SKM-1 (cell line): Measurements from ENCODE around the gene C10orf71.

Source experiments
- DNase-seq: peaks from one replicate; lab custom pipeline; 2025; ENCODE audit not compliant: unreplicated experiment; lab: John Stamatoyannopoulos, UW

Gene C10orf71

DNA sequence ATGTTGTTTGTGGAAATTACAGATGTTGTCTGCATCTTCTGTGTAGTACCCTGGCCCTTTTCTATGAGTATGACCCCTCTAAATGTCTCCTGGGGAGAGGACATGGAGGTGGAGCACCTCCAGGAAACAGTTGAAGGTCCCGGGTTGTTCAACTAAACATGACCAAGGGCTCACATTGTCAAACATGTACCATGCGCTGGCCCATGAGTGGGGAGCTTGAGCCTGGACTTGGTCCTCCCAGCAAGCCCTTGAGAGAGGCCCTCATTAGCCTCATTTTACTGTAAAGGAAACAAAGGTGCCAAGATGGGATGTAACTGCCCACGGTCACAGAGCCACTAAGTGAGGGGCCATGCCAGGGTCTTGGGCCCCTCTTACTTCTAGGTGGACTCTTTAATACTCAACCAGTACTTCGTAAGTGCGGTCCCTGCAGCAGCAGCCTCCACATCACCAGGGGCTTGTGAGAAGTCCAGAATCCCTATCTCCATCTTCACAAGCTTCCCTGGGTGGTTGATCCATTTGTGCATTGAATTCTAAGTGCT lies 31.2 kb downstream of the C10orf71 start:
- DNase-seq, result no peak

DNA sequence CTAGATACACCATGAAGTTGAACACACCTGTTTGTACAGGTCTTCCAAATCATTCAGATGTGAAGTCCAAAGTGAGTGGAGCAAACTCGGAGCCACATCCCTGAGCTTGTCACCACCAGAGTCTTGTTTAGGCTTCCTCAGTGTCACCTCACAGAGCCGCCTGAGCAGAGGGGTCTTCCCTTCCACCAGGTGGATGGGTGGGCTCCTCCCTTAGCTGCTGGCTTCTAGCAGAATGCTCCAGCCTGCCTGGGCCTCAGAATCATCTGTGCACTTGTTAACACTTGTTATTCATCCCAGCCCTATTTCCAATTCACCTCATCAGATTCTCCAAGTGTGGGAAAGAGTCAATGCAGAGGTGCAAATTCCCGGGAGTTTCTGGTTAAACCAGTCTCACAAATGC lies 32.5 kb downstream of the C10orf71 start:
- no peak for DNase-seq

DNA sequence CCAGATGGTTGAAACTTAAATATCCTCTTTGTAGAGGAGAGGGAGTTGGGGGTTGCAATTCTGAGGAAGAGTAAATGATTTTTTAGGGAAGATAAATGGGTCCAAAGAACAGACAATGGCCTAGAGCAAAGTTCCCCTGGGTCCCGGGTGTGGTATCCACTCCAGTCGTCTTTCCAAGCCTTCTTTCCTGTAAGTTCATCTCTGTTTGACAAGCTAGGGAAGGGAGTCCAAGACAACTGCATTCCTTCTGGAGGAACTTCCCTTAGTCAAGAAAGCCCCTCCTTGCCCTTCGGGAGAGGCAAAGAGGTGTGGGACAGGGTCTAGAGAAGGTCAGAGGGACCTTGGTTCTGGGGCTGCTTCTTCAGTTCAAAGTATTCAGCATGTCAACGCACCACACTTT lies 33.4 kb downstream of the C10orf71 start:
- DNase-seq, result no peak

DNA sequence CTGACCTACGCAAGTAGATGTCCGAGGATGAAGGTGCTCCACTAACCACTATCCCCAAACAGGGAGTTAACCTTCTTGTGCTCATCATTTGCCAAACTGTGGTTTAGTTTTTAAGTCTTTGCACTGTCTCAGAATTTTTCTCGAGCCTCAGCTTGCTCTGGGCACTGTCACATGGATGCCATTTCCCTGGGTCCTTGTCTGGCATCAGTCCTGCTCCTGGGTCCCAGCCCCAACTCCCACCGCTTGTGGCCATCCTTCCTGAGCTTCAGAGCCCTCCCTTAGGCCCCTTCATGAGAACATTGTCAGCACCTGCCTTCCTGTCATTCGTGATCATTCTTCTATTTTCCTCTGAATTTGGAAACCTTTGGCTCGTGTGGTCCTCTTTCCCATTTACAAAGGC lies 33.8 kb downstream of the C10orf71 start:
- no peak for DNase-seq

DNA sequence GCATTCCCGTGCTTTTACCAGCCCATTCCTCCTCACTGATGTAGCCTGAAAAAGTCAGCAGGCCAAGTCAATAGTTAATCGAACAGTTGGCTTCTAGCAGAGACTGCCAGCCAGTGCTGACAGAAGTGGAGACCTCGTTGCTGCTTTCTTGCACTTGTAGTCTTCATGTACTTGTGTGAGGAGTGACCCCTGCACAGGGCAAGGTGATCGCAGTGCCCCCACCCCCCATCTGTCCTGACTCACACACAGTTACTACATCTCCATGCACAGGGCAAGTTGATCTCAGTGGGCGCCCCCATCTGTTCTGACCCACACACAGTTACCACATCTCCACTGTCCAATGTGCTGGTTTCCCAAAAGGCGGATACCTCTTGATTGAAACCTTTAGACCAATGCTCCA lies 34.2 kb downstream of the C10orf71 start:
- no peak for DNase-seq

DNA sequence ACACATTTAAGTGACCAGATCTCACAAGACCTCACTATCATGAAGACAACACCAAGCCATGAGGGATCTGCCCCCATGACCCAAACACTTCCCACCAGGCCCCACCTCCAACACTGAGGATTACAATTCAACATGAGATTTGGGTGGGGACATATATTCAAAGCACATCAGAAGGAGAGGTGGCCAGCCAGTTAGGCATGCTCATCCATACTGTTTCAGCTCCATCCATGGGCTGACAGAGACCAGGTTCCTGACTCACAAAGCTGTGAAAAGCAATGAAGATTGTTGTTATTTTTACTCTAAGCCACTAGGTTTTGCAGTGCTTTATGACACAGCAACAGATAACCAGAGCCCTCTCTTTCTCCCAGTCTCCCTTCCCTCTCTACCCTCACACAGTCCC lies 36.0 kb downstream of the C10orf71 start:
- DNase-seq, result no peak

DNA sequence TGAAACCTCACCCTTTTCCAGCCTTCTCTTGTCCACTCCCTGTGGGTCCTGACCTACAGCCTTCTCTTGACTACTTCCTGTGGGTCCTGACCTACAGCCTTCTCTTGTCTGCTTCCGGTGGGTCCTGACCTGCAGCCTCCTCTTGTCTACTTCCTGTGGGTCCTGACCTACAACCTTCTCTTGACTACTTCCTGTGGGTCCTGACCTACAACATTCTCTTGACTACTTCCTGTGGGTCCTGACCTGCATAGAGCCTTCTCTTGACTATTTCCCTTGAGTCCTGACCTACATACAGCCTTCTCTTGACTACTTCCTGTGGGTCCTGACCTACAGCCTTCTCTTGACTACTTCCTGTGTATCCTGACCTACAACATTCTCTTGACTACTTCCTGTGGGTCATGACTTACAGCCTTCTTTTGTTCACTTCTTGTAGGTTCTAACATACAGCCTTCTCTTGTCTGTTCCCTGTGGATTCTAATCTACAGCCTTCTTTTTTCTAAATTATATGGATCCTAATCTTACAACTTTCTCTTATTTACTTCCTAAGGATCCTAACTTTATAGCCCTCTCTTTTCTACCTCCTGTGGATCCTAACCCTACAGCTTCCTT lies 36.5 kb downstream of the C10orf71 start:
- no peak for DNase-seq

DNA sequence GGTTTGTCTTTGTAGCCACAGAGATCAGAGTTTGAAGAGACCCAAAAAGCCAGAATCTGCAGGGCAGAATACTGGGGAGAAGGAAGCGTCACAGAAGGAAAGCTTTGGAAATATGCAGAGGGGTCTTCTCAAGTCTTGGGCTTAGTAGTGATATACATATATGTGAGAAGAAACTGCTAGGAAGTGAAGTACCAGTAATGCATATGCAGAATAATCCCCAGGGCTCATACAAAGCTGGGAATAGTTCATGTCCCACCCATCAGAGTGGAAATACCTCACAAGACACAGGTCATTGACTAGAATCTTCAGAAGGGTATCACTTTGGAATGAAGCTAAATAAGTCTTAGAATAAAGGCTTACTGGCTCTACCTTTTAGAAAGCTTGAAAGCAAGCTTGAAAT lies 39.6 kb downstream of the C10orf71 start:
- no peak for DNase-seq

DNA sequence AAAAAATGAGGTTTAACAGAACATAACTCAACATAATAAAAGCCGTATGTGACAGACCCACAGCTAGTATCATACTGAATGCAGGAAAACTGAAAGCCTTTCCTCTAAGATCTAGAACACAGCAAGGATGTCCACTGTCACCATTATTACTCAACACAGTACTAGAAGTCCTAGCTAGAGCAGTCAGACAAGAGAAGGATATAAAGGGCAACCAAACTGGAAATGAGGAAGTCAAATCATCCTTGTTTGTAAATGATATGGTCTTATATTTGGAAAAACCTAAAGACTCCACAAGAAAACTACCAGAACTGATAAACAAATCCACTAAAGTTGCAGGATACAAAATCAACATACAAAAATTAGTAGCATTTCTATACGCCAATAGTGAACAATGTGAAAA lies 45.9 kb downstream of the C10orf71 start:
- DNase-seq, result no peak

DNA sequence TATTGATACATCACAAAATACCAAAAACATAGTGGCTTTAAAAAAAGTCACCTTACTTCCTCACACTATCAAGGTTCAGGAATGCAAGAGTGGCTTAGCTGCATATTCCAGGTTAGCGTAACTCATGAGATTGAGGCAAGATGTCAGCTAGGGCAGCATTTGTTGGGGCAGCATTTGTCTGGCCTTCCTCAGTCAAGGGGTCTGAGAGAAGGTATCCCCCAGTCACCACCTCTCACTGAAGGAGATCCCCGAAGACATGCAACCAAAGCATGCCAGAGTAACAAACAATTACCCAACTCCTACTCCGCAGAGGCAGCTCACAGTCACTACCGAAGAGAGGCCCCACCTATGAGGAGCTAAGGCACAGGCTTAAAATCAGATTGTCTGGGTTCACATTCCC lies 48.4 kb downstream of the C10orf71 start:
- no peak for DNase-seq

DNA sequence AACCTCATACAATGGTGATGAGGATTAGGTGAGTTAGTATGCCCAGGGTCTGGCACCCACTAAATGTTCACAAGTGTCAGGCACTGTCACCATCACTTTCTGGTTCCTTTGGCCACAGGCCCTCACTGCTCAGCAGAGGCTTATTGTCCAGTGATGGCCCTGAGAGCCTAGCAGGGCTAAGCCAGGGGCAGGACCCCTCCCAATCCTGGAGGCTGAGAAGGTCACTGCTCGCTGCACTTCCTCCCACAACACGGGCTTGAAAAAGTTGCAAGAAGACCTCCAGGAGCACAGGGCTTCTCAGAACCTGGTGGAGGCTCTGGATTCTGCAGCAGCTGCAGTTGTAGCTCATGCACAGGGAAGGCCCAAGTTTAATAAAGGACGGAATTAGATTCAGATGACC lies 48.9 kb downstream of the C10orf71 start:
- DNase-seq, result no peak

DNA sequence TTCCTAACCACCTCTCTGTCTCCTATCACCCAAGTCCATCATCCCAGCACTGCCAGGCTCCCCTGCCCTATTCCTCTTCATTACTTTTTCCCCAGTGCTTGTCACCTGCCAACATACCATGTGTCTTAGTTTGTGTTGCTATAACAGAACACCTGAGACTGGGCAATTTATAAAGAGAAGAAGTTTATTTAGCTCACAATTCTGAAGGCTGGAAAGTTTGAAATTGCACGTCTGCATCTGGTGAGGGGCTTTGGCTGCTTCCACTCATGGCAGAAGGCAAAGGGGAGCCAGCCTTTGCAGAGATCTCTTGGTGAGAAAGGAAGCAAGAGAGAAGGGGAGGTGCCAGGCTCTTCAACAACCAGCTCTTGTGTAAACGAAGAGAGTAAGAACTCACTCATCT lies 49.6 kb downstream of the C10orf71 start:
- no peak for DNase-seq

DNA sequence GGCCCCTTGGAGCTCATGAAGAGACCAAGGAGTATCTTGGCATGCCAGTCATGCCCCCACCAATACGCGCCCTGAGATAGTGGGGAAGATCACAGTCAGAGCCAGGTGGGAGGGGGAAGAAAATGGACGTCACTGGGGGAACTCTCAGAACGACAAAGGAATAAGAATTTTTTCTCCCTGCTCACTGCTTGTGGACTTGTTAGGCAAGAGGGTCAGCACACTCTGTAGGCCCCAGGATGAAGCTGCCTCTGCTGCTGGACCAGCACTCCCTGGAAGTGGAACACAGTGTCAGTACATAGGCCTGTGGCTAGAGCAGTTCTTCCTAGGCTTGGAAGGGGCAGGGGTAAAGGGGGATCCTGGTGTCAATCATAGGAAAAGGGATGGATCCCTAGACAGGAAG lies 50.4 kb downstream of the C10orf71 start:
- DNase-seq, result no peak

DNA sequence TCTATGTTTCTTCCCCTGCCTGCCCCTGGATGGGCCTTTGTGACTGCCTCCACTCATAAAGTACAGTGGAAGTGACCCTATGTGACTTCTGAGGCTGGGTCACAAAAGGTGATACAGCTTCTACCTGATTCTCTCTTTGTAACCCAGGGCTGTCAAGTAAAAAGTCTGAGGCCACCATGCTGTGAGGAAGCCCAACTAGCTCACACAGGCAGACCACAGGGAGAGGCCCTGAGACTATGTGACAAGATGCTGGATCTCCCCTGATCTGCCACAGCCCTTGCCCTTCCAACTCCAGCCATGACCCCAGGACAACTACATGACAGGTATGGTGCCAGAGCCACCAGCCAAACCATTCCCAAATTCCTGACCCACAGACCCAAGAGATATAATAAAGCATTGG lies 51.2 kb downstream of the C10orf71 start:
- no peak for DNase-seq

DNA sequence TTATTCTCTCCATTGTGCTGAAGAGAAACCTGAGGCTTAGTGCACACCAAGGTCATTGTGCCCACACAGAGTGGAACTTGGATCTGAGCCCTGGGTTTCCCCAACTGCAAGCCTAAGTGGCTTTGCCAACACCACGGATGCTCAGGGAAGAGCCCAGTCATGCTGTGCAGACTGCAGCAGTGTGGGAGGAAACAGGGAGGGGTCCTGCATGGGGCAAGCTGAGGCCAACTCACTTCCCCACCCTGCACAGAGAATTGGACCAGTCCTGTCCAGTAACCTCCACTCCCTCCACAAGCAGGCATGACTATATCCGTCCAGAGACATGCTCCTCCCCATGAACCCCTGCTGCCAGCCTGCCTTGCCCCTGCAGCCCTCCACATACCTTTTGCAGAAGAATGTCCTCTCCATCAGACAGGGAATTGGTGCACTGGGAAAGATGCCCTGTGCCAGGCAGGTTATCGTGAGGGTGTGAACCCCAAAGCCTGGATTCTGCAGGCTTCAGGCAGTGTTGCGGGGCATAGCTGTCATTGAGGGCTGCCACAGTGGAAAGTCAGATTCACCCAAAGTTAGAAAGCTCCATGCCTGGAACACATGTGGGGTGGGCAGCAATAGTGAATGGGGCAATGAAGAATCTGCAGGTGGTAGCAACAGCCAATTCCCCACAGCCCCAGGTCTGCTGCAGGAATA lies 52.0 kb downstream of the C10orf71 start:
- DNase-seq, result no peak

DNA sequence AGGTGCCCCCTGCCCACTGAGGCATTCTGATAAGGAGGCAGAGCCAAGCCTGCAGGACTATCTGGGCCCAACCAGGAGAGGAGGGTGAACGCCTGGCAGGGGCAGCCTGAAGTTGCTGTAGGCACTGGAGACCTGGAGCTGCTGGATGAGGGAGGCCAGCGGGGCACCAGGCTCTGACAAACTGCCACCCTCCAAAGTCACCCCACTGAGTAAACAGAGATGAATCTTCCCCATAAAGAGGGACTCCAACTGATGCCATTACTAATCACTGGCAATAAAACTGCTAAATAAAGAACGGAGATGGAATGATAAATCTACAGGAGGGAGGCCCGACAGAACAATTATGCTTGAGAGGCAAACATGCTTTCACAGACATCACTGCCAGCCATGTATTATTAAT lies 52.7 kb downstream of the C10orf71 start:
- no peak for DNase-seq

DNA sequence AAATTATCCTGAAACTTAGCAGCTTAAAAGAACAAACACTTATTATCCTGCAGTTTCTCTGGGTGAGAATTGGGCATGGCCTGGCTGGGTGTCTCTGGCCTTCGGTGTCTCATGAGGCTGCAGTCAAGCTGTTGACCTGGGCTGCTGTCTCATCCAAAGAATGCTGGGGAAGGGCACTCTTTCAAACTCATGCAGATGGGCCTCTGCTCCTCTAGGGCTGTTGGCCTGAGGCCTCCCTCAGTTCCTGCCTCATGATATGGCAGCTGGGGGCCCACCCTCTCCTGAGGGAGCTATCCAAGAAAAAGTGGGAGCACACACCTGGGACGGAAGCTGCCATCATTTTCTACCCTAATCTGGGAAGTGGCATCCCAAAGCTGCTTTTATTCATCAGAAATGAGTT lies 53.4 kb downstream of the C10orf71 start:
- DNase-seq, result no peak

DNA sequence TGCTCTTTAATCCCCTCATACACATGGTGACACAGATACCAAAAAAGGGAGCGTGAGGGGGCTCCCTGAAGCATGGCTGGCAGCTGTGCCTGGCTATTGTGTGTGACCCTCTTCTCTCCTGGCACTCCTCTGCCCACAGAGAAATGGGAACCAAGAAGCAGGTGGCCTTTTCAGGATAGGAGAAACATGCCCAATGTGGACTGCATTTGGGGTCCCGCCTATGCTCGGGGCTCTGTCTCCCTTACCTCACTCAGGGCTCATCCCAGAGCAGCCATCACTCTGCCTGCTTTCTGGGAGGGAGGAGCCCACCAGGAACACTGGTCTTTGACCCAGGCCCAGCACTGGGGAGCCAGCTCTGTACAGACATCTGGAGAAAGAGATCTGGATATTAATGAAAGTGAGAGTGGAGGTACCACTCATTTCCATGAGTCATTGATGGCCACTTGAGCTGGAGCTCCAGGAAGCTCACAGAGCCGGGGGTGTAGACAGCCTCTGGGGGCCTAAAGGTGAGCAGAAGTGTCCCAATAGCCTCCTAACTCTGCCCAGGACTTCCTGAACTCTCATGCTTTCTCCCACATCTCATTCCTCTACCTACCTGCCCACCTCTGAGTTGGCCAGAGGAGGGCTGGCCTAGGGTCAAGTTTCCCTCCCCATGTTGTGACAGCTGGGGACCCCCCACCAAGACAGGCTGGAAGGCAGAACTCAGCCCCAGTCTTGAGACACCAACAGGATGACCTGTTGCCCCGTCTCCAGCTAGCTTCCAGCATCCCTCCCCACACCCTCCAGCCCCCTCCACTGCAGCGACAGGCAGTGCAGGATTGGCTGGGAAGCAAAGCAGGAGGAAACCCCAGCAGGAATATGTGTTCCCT lies 54.3 kb downstream of the C10orf71 start:
- DNase-seq, result no peak

DNA sequence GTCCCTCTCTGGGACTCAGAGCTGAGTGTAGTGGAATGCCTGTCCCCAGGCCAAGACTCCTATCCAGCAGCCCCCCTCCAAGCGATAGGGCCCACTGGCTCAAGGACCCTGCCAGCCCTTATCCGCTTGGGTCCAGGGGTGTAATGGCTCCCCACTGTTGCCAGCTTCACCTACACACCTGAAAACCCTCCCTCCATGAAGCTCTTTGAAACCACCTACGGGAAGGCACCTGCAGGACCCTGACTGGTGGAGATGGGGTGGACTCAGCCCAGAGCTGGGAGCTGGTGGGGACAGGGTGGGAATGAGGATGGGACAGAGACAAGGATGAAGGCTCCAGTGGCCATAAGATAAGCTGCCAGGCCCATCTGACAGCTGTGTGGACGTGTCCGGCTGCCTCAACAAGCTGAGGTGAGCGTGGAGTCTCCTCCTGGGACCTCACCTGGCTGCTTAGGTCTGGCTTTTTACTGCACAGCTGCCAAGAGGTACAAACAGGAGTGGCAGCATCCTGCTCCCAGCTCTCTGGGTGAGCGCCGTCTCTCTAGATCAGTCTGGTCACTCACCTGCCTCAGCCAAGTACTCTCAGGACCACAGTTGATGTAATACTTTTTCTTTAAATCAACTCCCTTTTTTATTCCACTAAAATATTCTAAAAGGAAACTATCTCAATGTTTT lies 55.1 kb downstream of the C10orf71 start:
- no peak for DNase-seq

DNA sequence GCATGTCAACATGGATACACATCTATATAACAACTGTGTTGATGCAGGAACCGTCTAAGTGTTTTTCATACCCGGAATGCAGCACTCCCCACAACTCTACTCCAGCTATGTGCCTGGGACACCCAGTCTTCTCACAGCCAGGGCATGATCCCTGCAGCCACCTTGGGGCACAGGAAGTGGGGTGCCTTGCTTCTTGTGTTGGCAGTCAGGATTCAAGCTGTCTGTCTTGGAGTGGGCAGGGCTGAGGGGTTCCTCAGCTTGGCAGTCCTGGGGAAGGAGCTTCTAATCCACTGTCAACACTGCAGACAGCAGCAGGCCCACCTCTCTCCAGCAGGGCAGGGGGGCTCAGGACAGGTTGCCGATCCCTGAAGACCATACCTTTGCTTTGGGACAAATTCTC lies 55.6 kb downstream of the C10orf71 start:
- no peak for DNase-seq

DNA sequence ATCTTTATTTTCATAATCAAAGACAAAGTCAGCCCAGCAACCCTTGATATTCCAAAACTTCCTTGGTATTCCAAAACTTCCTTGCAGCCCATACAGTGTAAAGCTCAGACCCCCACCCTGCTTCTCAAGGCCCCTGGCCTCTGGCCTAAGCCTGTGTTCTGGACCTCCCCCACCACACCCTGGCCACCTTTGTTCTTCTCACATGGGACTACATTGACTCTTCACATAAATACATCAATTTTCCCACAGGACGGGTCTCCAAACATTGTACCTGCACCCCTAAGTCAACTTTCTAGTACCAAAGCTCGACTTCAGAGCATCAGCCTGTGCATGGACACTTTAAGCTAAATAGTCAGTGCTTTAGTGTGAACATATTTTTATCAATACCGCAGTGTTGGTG lies 56.3 kb downstream of the C10orf71 start:
- no peak for DNase-seq
